HFFc6 (cell line): Measurements from ENCODE around the gene ZNF630. TPM values are rescaled to one million over a fixed set of nuclear protein-coding genes. Genes with fewer than 3 reads are reported as not detected.
"Not testable (repeated sequence)": the region's sequence is repeated elsewhere in the genome, so short reads cannot be mapped to it uniquely, and the experiment has no call there.

ENCODE experiments used
- DNase-seq: peaks from one replicate; pipeline ENCODE4 v3.0.0-alpha.2; 2018
- H3K27ac Mint-ChIP-seq: 2 replicates; pipeline ENCODE4 v1.8.0; 2020; ENCODE audit warnings: mild to moderate bottlenecking, mixed read lengths
- H3K27me3 Mint-ChIP-seq: 2 replicates; pipeline ENCODE4 v1.8.0; 2021; ENCODE audit warnings: mild to moderate bottlenecking, moderate library complexity, mixed read lengths; ENCODE audit not compliant: insufficient read depth
- H3K36me3 Mint-ChIP-seq: 2 replicates; pipeline ENCODE4 v1.8.0; 2021; ENCODE audit warnings: low read depth, mixed read lengths
- H3K4me1 Mint-ChIP-seq: 2 replicates; pipeline ENCODE4 v1.8.0; 2020; ENCODE audit warnings: low read depth, mixed read lengths
- H3K4me3 Mint-ChIP-seq: 2 replicates; pipeline ENCODE4 v1.8.0; 2020; ENCODE audit warnings: mild to moderate bottlenecking, moderate library complexity, mixed read lengths
- H3K9me3 Mint-ChIP-seq: 2 replicates; pipeline ENCODE4 v1.8.0; 2020; ENCODE audit warnings: mild to moderate bottlenecking, mixed read lengths
- CTCF ChIP-seq: fragments of 200-600 bp; sonication (generic); IDR thresholded peaks from 2 replicates; pipeline ENCODE4 v1.5.0; 2021; ENCODE audit warnings: antibody characterized with exemption, mild to moderate bottlenecking
- total RNA-seq, 6 experiments: library from RNA; stranded (reverse); fragmentation: NEBNext Ultra II Directional; extraction: Animal tissue kit (Norgen Biotek cat#: 25700); gene quantifications; 2 replicates in 1 of 6; 3 replicates in 5 of 6; pipeline ENCODE4 v1.2.3, GENCODE V29; 2021

Gene ZNF630
- total RNA-seq, 6 experiments from 2014 or later = 0.26 to 0.87 (median 0.43) TPM

- no peak overlapping the region for H3K27ac Mint-ChIP-seq
- peak overlapping the region; percentile 36 for H3K4me3 Mint-ChIP-seq
- peak; percentile 1 for DNase-seq
- TF ChIP-seq CTCF = no peak
- no peaks in the 10 kb centered on the region for H3K36me3 Mint-ChIP-seq
- peaks cover 14% of the 10 kb centered on the region for H3K4me1 Mint-ChIP-seq
- H3K27me3 Mint-ChIP-seq = peaks cover 8% of the 10 kb centered on the region; the same call in 1 of the 2 replicates
- no peaks in the 10 kb centered on the region for H3K9me3 Mint-ChIP-seq
Measured at GRCh38 chrX:48045410-48046311, 25.8 kb downstream of the ZNF630 start.

- Mint-ChIP-seq H3K4me1 (peaks cover 14% of the 10 kb centered on the region), H3K27ac (no peak overlapping the region), H3K4me3 (no peak overlapping the region), H3K27me3 (peaks cover 5% of the 10 kb centered on the region; the same call in 1 of the 2 replicates), H3K9me3 (no peaks in the 10 kb centered on the region), H3K36me3 (no peaks in the 10 kb centered on the region)
- DNase-seq = no peak
- no peak for TF ChIP-seq CTCF
Measured at GRCh38 chrX:48043056-48043455, 28.4 kb downstream of the ZNF630 start.

- Mint-ChIP-seq H3K4me3 (no peak overlapping the region), H3K27ac (no peak overlapping the region), H3K9me3 (no peaks in the 10 kb centered on the region), H3K27me3 (peaks cover 3% of the 10 kb centered on the region), H3K36me3 (no peaks in the 10 kb centered on the region), H3K4me1 (no peaks in the 10 kb centered on the region)
- no peak for TF ChIP-seq CTCF
- no peak for DNase-seq
Measured at GRCh38 chrX:48035891-48036290, 35.5 kb downstream of the ZNF630 start.

- DNase-seq, H3K27ac Mint-ChIP-seq, H3K4me3 Mint-ChIP-seq, H3K9me3 Mint-ChIP-seq, H3K4me1 Mint-ChIP-seq, H3K27me3 Mint-ChIP-seq, H3K36me3 Mint-ChIP-seq: not testable (repeated sequence)
Measured at GRCh38 chrX:48030641-48031173, 40.7 kb downstream of the ZNF630 start.

GRCh38 chrX:48030237-48030636 is 41.2 kb downstream of the ZNF630 start:
- DNase-seq = no peak
- peaks cover 6% of the 10 kb centered on the region for H3K4me1 Mint-ChIP-seq
- H3K27me3 Mint-ChIP-seq = peaks cover 7% of the 10 kb centered on the region
- H3K9me3 Mint-ChIP-seq = no peaks in the 10 kb centered on the region
- H3K4me3 Mint-ChIP-seq = no peak overlapping the region
- no peaks in the 10 kb centered on the region for H3K36me3 Mint-ChIP-seq
- no peak for TF ChIP-seq CTCF
- H3K27ac Mint-ChIP-seq = no peak overlapping the region

GRCh38 chrX:48028091-48028490 is 43.3 kb downstream of the ZNF630 start:
- H3K4me3 Mint-ChIP-seq = no peak overlapping the region
- H3K9me3 Mint-ChIP-seq = no peaks in the 10 kb centered on the region
- H3K27me3 Mint-ChIP-seq = peaks cover 7% of the 10 kb centered on the region
- DNase-seq = no peak
- TF ChIP-seq CTCF = no peak
- H3K4me1 Mint-ChIP-seq = peaks cover 6% of the 10 kb centered on the region
- H3K27ac Mint-ChIP-seq = no peak overlapping the region
- no peaks in the 10 kb centered on the region for H3K36me3 Mint-ChIP-seq

GRCh38 chrX:48027545-48027944 is 43.9 kb downstream of the ZNF630 start:
- H3K9me3 Mint-ChIP-seq, H3K4me1 Mint-ChIP-seq, H3K27me3 Mint-ChIP-seq, DNase-seq, H3K36me3 Mint-ChIP-seq, H3K4me3 Mint-ChIP-seq, H3K27ac Mint-ChIP-seq: not testable (repeated sequence)
